Liver (tissue), 9 donors: ENCODE data around the gene TMEM273. TPM values are rescaled to one million over a fixed set of nuclear protein-coding genes. Genes with fewer than 3 reads are reported as not detected.

Experiments used
- DNase-seq: peaks from one replicate; pipeline ENCODE4 v3.0.0-alpha.2; 2017; ENCODE audit warnings: low spot score
- H3K27ac ChIP-seq, 2 donors: one replicate each; pipeline ENCODE4 v1.7.0; 2013; ENCODE audit warnings: inconsistent platforms in 2 of 2, low read length in 2 of 2, control low read depth in 1 of 2, low read depth in 1 of 2, mild to moderate bottlenecking in 1 of 2
- H3K27me3 ChIP-seq, 4 donors: one replicate each; pipeline versions ENCODE4 v1.6.1 to v1.7.0; 2013; ENCODE audit warnings: low read length in 3 of 4, inconsistent platforms in 1 of 4, mild to moderate bottlenecking in 1 of 4, moderate library complexity in 1 of 4; ENCODE audit not compliant: control insufficient read depth in 4 of 4, insufficient read depth in 4 of 4
- H3K36me3 ChIP-seq, 4 donors: one replicate each; pipeline versions ENCODE4 v1.6.1 to v1.7.0; 2013; ENCODE audit warnings: low read length in 3 of 4, mild to moderate bottlenecking in 3 of 4, low read depth in 1 of 4, moderate library complexity in 1 of 4; ENCODE audit not compliant: control insufficient read depth in 4 of 4, insufficient read depth in 3 of 4
- H3K4me1 ChIP-seq, 4 donors: one replicate each; pipeline versions ENCODE4 v1.6.1 to v1.7.0; 2013; ENCODE audit warnings: low read length in 3 of 4, mild to moderate bottlenecking in 3 of 4, moderate library complexity in 1 of 4; ENCODE audit not compliant: control insufficient read depth in 4 of 4, insufficient read depth in 4 of 4
- H3K4me3 ChIP-seq, 3 donors: one replicate each; pipeline versions ENCODE4 v1.6.1 to v1.7.0; 2013; ENCODE audit warnings: low read length in 3 of 3, control low read depth in 1 of 3, low read depth in 1 of 3, mild to moderate bottlenecking in 1 of 3
- H3K9ac ChIP-seq, 2 donors: one replicate each; pipeline ENCODE4 v1.7.0; 2013; ENCODE audit warnings: low read length in 2 of 2, mild to moderate bottlenecking in 2 of 2, moderate library complexity in 2 of 2, control low read depth in 1 of 2, low read depth in 1 of 2
- H3K9me3 ChIP-seq, 4 donors: one replicate each; pipeline versions ENCODE4 v1.6.1 to v1.7.0; 2013; ENCODE audit warnings: low read length in 3 of 4; ENCODE audit not compliant: control insufficient read depth in 4 of 4
- CTCF ChIP-seq: fragments of 150-350 bp; IDR thresholded peaks from 2 replicates; pipeline ENCODE4 v1.5.1; 2017; ENCODE audit warnings: improper control_type of control experiment, low read depth, low read length; ENCODE audit not compliant: missing input control
- EGR1 ChIP-seq, 2 donors: IDR thresholded peaks; 2 replicates each; pipeline ENCODE4 v1.6.1; 2016 to 2018; ENCODE audit warnings: antibody characterized with exemption in 2 of 2, low read depth in 2 of 2
- FOXA1 ChIP-seq: IDR thresholded peaks from 2 replicates; pipeline ENCODE4 v1.6.1; 2016; ENCODE audit warnings: antibody characterized with exemption
- FOXA2 ChIP-seq: IDR thresholded peaks from 2 replicates; pipeline ENCODE4 v1.6.1; 2016; ENCODE audit warnings: antibody characterized with exemption
- HNF4G ChIP-seq: IDR thresholded peaks from 2 replicates; pipeline ENCODE4 v1.6.1; 2016; ENCODE audit warnings: antibody characterized with exemption
- JUND ChIP-seq, 2 donors: IDR thresholded peaks; 2 replicates each; pipeline ENCODE4 v1.6.1; 2016; ENCODE audit warnings: antibody characterized with exemption in 2 of 2
- MAX ChIP-seq: IDR thresholded peaks from 2 replicates; pipeline ENCODE4 v1.6.1; 2016; ENCODE audit warnings: antibody characterized with exemption
- RAD21 ChIP-seq, 2 donors: IDR thresholded peaks; 2 replicates each; pipeline ENCODE4 v1.6.1; 2016; ENCODE audit warnings: antibody characterized with exemption in 2 of 2, mild to moderate bottlenecking in 2 of 2
- REST ChIP-seq: IDR thresholded peaks from 2 replicates; pipeline ENCODE4 v1.6.1; 2016; ENCODE audit warnings: antibody characterized with exemption, mild to moderate bottlenecking
- RXRA ChIP-seq, 2 donors: IDR thresholded peaks; 2 replicates each; pipeline ENCODE4 v1.6.1; 2017 to 2018; ENCODE audit warnings: antibody characterized with exemption in 2 of 2, mild to moderate bottlenecking in 1 of 2
- TAF1 ChIP-seq: conservative IDR thresholded peaks from 2 replicates; pipeline ENCODE4 v1.6.1; 2016; ENCODE audit warnings: antibody characterized with exemption, mild to moderate bottlenecking
- WGBS: extraction: QIAGEN DNeasy Blood & Tissue Kit; methylation state at CpG from one replicate; pipeline ENCODE4 v1.1.7; 2013; 5-methylcytosine and 5-hydroxymethylcytosine counted together
- polyA plus RNA-seq, 2 donors: library from polyadenylated mRNA; stranded (reverse) in 1 of 2; unstranded in 1 of 2; fragments of 200-250 nt in 1 of 2; fragments of >200 nt in 1 of 2; fragmentation: Nextera tagmentation in 1 of 2; extraction: Ambion mirVana in 1 of 2; gene quantifications; one replicate each; pipeline versions ENCODE4 v1.2.1 to v1.2.3, GENCODE V29; 2013 to 2015
- total RNA-seq, 2 donors: library from RNA; depleted of rRNA; stranded (reverse); fragments of >200 nt; gene quantifications; one replicate each; pipeline ENCODE4 v1.2.3, GENCODE V29; 2014
- TF ChIP-seq, protein P1 (sequence below): IDR thresholded peaks from 2 replicates; pipeline ENCODE4 v1.6.1; 2016; ENCODE audit warnings: antibody characterized with exemption
- donor health status: healthy.
- donor health status: healthy.
- donor health status: healthy.
- donor health status: healthy.
- donor health status: healthy.

Gene TMEM273
- total and polyA plus RNA-seq, 4 donors = 2.5 to 9.5 (median 4.5) TPM

- TF ChIP-seq, protein P1, sequence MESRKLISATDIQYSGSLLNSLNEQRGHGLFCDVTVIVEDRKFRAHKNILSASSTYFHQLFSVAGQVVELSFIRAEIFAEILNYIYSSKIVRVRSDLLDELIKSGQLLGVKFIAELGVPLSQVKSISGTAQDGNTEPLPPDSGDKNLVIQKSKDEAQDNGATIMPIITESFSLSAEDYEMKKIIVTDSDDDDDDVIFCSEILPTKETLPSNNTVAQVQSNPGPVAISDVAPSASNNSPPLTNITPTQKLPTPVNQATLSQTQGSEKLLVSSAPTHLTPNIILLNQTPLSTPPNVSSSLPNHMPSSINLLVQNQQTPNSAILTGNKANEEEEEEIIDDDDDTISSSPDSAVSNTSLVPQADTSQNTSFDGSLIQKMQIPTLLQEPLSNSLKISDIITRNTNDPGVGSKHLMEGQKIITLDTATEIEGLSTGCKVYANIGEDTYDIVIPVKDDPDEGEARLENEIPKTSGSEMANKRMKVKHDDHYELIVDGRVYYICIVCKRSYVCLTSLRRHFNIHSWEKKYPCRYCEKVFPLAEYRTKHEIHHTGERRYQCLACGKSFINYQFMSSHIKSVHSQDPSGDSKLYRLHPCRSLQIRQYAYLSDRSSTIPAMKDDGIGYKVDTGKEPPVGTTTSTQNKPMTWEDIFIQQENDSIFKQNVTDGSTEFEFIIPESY = no peak
- TF ChIP-seq EGR1 (IDR thresholded peaks at IDR 0.05; ENCODE audit: low read depth in 2 of 2) = no peak
Observed at GRCh38 chr10:49235392-49235791, 47.2 kb upstream of the TMEM273 start (continued).

DNA sequence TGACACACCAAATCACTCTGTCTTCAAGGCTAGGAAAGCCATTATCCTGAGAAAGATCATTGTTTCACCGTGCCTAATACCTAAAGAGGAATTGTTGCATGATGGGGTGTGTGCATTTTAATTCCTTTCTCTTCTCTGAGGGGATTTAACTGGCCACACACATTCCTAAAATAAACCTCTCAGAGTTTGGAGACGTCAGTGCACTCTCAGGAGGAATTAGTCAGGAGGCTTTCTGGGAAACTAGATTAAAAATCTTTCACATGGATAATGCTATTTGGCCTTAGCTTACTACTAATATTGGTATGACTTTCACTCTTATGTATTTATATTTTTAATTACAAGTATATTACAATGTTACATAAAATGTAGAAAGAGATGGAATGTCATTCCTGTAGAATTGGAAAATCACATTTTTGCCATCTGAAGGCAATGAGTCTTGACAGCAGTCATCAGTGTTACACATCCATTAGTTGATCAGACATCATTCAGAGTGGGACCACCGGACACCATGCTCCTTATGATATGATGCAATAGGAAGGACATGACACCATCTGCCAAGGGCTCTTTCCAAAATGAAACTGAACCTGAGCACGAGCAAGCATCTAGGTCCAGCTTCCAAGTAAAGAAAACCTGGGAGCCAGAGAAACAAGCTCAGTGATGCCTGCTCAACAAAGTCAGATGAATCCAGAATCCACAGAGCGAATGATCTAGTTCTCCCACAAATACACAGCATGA is 43.1 kb upstream of the TMEM273 start:
- H3K27ac ChIP-seq = no peak overlapping the region
- no peaks in the 10 kb centered on the region for H3K36me3 ChIP-seq
- H3K4me3 ChIP-seq = no peak overlapping the region
- H3K27me3 ChIP-seq = no peaks in the 10 kb centered on the region
- DNase-seq = no peak
- WGBS = 66% methylated on average over 5 of the region's 5 CpGs
- H3K9ac ChIP-seq = no peak overlapping the region
- TF ChIP-seq, protein P1 = no peak
- TF ChIP-seq MAX = no peak
- TF ChIP-seq RXRA (IDR thresholded peaks at IDR 0.05) = no peak
- no peaks in the 10 kb centered on the region for H3K4me1 ChIP-seq
- H3K9me3 ChIP-seq = no peaks in the 10 kb centered on the region

- no peak overlapping the region for H3K27ac ChIP-seq
- H3K9me3 ChIP-seq = no peaks in the 10 kb centered on the region
- no peaks in the 10 kb centered on the region for H3K4me1 ChIP-seq
- no peak overlapping the region for H3K4me3 ChIP-seq
- peak; percentile 28 for DNase-seq
- no peak overlapping the region for H3K9ac ChIP-seq
- no peaks in the 10 kb centered on the region for H3K27me3 ChIP-seq
- no peaks in the 10 kb centered on the region for H3K36me3 ChIP-seq
- 61% methylated on average over 7 of the region's 7 CpGs for WGBS
- no peak for TF ChIP-seq HNF4G
Observed at GRCh38 chr10:49230004-49230403, 41.8 kb upstream of the TMEM273 start.

- TF ChIP-seq, protein P1 = no peak
- TF ChIP-seq REST (no peak), RXRA (IDR thresholded peaks at IDR 0.05) (no peak), FOXA2 (no peak), TAF1 (no peak), CTCF (no peak), JUND (IDR thresholded peaks at IDR 0.05) (no peak), FOXA1 (no peak), RAD21 (IDR thresholded peaks at IDR 0.05) (no peak)
- H3K27me3 ChIP-seq = no peaks in the 10 kb centered on the region
- H3K4me1 ChIP-seq = no peaks in the 10 kb centered on the region
- peak; percentile 21 for DNase-seq
- 83% methylated on average over 20 of the region's 20 CpGs for WGBS
- no peak overlapping the region for H3K4me3 ChIP-seq
- no peak overlapping the region for H3K27ac ChIP-seq
- H3K9ac ChIP-seq = no peak overlapping the region
- no peaks in the 10 kb centered on the region for H3K9me3 ChIP-seq
- no peaks in the 10 kb centered on the region for H3K36me3 ChIP-seq
Observed at GRCh38 chr10:49228677-49229076, 40.5 kb upstream of the TMEM273 start.
